Endothelial cell of umbilical vein (primary cell): Measurements from ENCODE around the gene DOCK1. TPM values are rescaled to one million over a fixed set of nuclear protein-coding genes. Genes with fewer than 3 reads are reported as not detected.
A peak's percentile ranks its signal among the peaks of the same experiment; 100 is the strongest.

Source experiments
- BruUV-seq: library from RNA; stranded (reverse); fragments of 400-500 nt; replicated peaks from 2 replicates; lab custom pipeline; 2021; lab: Mats Ljungman, UMichigan
- CTCF ChIA-PET: fragments of 300-600, 350-600 bp; sonication (Branson Sonifier 250); formaldehyde crosslinking; loops from one replicate; lab custom pipeline; 2021; ENCODE audit warnings: antibody characterized with exemption, inconsistent platforms; lab: Charles Lee
- POLR2A ChIA-PET: fragments of 300-600, 350-600 bp; sonication (Branson Sonifier 250); formaldehyde crosslinking; loops from one replicate; lab custom pipeline; 2021; ENCODE audit warnings: antibody characterized with exemption, inconsistent platforms; lab: Charles Lee
- DNase-seq: peaks from one replicate; pipeline ENCODE4 v3.0.0-alpha.2; 2011; ENCODE audit warnings: low read depth, low spot score
- FAIRE-seq: peaks from 2 replicates; lab custom pipeline; 2011; peaks lifted over from hg19 to GRCh38; lab: Jason Lieb, UNC
- H2AFZ ChIP-seq: 2 replicates; pipeline ENCODE4 v1.6.0; 2012; ENCODE audit warnings: low read depth, low read length, control low read depth, inconsistent platforms
- H3K27ac ChIP-seq: 2 replicates; pipeline ENCODE4 v1.5.1; 2011; ENCODE audit warnings: low read depth, mild to moderate bottlenecking, control low read depth, low read length, moderate library complexity; ENCODE audit not compliant: insufficient read depth
- H3K27me3 ChIP-seq, 2 experiments: 2 replicates each; pipeline versions ENCODE4 v1.6.0 to v1.6.1; 2011; ENCODE audit warnings: low read length in 2 of 2, mixed read lengths in 1 of 2; ENCODE audit not compliant: control insufficient read depth in 2 of 2, insufficient read depth in 2 of 2
- H3K36me3 ChIP-seq, 2 experiments: 2 replicates in 1 of 2; 3 replicates in 1 of 2; pipeline ENCODE4 v1.5.1; 2011; ENCODE audit warnings: low read length in 2 of 2, mild to moderate bottlenecking in 1 of 2, moderate library complexity in 1 of 2; ENCODE audit not compliant: control insufficient read depth in 2 of 2, insufficient read depth in 2 of 2; ENCODE audit errors: extremely low read depth in 1 of 2
- H3K4me1 ChIP-seq: 3 replicates; pipeline ENCODE4 v1.5.1; 2011; ENCODE audit warnings: mild to moderate bottlenecking, low read length; ENCODE audit not compliant: control insufficient read depth, insufficient read depth; ENCODE audit errors: extremely low read depth
- H3K4me2 ChIP-seq: 2 replicates; pipeline ENCODE4 v1.6.1; 2011; ENCODE audit warnings: low read length, control low read depth, mixed read lengths; ENCODE audit not compliant: insufficient read depth
- H3K4me3 ChIP-seq, 3 experiments: fragments of 200-600 bp in 1 of 3; sonication (generic), shearing (Covaris generic) in 1 of 3; replicated peaks in 1 of 3; 2 replicates each; pipeline ENCODE4 v1.5.1; 2011 to 2016; ENCODE audit warnings: control low read depth in 3 of 3, low read length in 3 of 3, mild to moderate bottlenecking in 2 of 3, inconsistent platforms in 1 of 3, low read depth in 1 of 3, moderate library complexity in 1 of 3; ENCODE audit not compliant: insufficient read depth in 1 of 3
- H3K79me2 ChIP-seq: 2 replicates; pipeline ENCODE4 v1.6.0; 2012; ENCODE audit warnings: low read length, inconsistent platforms; ENCODE audit not compliant: control insufficient read depth, insufficient read depth
- H3K9ac ChIP-seq: replicated peaks from 2 replicates; pipeline ENCODE3; 2011; ENCODE audit warnings: low read length, control low read depth; ENCODE audit not compliant: insufficient read depth; ENCODE audit errors: extremely low read depth
- H3K9me1 ChIP-seq: replicated peaks from 3 replicates; pipeline ENCODE4 v1.6.0; 2011; ENCODE audit warnings: mild to moderate bottlenecking, low read length; ENCODE audit not compliant: control insufficient read depth, insufficient read depth; ENCODE audit errors: extremely low read depth
- H3K9me3 ChIP-seq: replicated peaks from 2 replicates; pipeline ENCODE4 v1.5.1; 2012; ENCODE audit warnings: low read length, inconsistent platforms; ENCODE audit not compliant: control insufficient read depth, insufficient read depth
- H4K20me1 ChIP-seq: replicated peaks from 2 replicates; pipeline ENCODE3; 2011; ENCODE audit warnings: mild to moderate bottlenecking, low read length; ENCODE audit not compliant: control insufficient read depth, insufficient read depth; ENCODE audit errors: extremely low read depth
- EZH2 ChIP-seq: IDR thresholded peaks from 2 replicates; pipeline ENCODE4 v1.6.1; 2012; ENCODE audit warnings: borderline replicate concordance, low read depth, mild to moderate bottlenecking, moderate library complexity, low read length, inconsistent platforms; ENCODE audit not compliant: severe bottlenecking
- FOS ChIP-seq: IDR thresholded peaks from 2 replicates; pipeline ENCODE4 v1.6.1; 2011; ENCODE audit warnings: mild to moderate bottlenecking, low read length, moderate library complexity, borderline replicate concordance; ENCODE audit not compliant: insufficient read depth
- GATA2 ChIP-seq: IDR thresholded peaks from 2 replicates; pipeline ENCODE4 v1.7.0; 2011; ENCODE audit warnings: low read depth, mild to moderate bottlenecking, moderate library complexity, mixed read lengths, low read length; ENCODE audit not compliant: insufficient read length, insufficient read depth
- JUN ChIP-seq: IDR thresholded peaks from 2 replicates; pipeline ENCODE4 v1.6.1; 2011; ENCODE audit warnings: borderline replicate concordance, low read depth; ENCODE audit not compliant: insufficient read length, insufficient read depth
- MYC ChIP-seq: IDR thresholded peaks from one replicate; pipeline ENCODE4 v1.6.1; 2011; ENCODE audit warnings: mild to moderate bottlenecking, low read depth, low read length
- POLR2A ChIP-seq: IDR thresholded peaks from 2 replicates; pipeline ENCODE4 v1.6.1; 2012; ENCODE audit warnings: low read depth, mild to moderate bottlenecking, control low read depth, low read length
- POLR2AphosphoS5 ChIP-seq: IDR thresholded peaks from 2 replicates; pipeline ENCODE4 v1.6.1; 2012; ENCODE audit warnings: low read depth, mild to moderate bottlenecking, control low read depth, low read length, moderate library complexity; ENCODE audit not compliant: insufficient read depth
- dilution Hi-C: fragments of 300-500 bp; cut with MboI; formaldehyde crosslinking; loops from one replicate; pipeline ENCODE4 v1.15.0; 2019; ENCODE audit warnings: low sequenced_read_pairs; ENCODE audit not compliant: extremely low pct_ligation_motif_present
- intact Hi-C: fragments of 100-400 bp; cut with micrococcal nuclease; formaldehyde crosslinking; loops from one replicate; pipeline ENCODE4 v1.10.0; 2022
- polyA plus RNA-seq, 4 experiments: library from polyadenylated mRNA; depleted of rRNA in 3 of 4; stranded (reverse) in 3 of 4; unstranded in 1 of 4; fragments of >200 nt; gene quantifications; 2 replicates each; pipeline versions ENCODE4 v1.2.1 to v1.2.3, GENCODE V29; 2011 to 2012; ENCODE audit warnings: missing spikeins in 1 of 4
- total RNA-seq: library from RNA; stranded (reverse); gene quantifications from 2 replicates; pipeline ENCODE4 v1.2.3, GENCODE V29; 2021
- TF ChIP-seq, protein P1 (sequence below): IDR thresholded peaks from 2 replicates; pipeline ENCODE4 v1.6.1; 2011; ENCODE audit not compliant: insufficient read depth, insufficient read length

The DOCK1 gene
- total and polyA plus RNA-seq, 2 donors (not counting 3 experiments of a cell fraction or from before 2014, with no cell fraction given): 22.5 to 83.1 TPM

DNA sequence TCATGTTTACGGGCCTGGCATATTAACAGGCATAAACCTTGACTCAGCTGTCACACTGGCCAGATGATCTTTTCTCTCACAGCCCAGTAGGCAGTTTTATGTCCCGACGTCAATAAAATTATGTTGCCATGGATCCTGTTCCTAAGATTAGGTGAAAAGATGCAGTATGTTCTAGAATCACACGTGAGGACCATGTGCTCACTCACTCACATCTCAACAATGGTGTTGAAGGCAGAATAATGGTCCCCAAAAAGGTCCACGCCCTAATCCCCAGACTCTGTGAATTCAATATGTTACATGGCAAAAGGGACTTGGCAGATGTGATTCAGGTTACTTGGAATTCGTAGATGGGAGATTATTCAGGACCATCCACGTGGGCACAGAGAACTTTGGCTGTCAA, 3.5 kb downstream of the DOCK1 start:
- Histone ChIP-seq H3K36me3 (no peaks in the 10 kb centered on the region), H3K9ac (no peak overlapping the region), H3K9me1 (no peaks in the 10 kb centered on the region), H3K27ac (no peak overlapping the region), H3K4me1 (peaks cover 8% of the 10 kb centered on the region), H3K9me3 (no peaks in the 10 kb centered on the region), H3K4me2 (no peak overlapping the region), H3K79me2 (peaks cover 76% of the 10 kb centered on the region), H3K4me3 (no peak overlapping the region), H2AFZ (no peak overlapping the region), H3K27me3 (no peaks in the 10 kb centered on the region), H4K20me1 (peaks cover 3% of the 10 kb centered on the region)
- TSS peak; percentile 1 for BruUV-seq
- ChIA-PET CTCF (interaction anchor here (1.5 kb wide), 1 partner anchor 974 kb away, joined by 3 read pairs; no protein-coding TSS in a partner anchor), POLR2A (no interaction called here)
- TF ChIP-seq MYC (no peak), EZH2 (no peak), POLR2AphosphoS5 (no peak), GATA2 (no peak), FOS (no peak), POLR2A (no peak)
- TF ChIP-seq, protein P1, sequence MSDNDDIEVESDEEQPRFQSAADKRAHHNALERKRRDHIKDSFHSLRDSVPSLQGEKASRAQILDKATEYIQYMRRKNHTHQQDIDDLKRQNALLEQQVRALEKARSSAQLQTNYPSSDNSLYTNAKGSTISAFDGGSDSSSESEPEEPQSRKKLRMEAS: no peak
- no peak for FAIRE-seq
- dilution Hi-C loops (no loop called here), intact Hi-C loops (loop anchor here (10.0 kb wide), 3 partner anchors 176 to 844 kb away; no protein-coding TSS in a partner anchor)
- DNase-seq: no peak

DNA sequence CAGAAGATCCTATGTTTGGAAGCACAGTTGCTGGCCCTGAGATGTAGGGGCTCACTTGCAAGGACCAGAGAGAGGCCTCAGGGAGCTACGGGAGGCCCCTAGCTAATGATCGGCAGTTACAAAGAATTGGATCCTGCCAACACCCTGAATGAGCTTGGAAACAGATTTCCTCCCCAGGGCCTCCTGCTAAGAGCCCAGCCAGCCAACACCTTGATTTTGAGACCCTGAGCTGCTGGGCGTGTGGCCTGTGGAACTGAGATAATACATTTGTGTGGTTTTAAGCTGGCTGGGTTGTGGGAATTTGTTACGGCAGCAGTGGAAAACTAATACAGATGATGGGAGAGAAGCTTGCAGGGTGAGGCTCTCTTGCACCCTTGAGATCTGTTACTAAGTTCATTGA, 3.9 kb downstream of the DOCK1 start:
- Histone ChIP-seq H3K9me3 (no peaks in the 10 kb centered on the region), H4K20me1 (peaks cover 6% of the 10 kb centered on the region), H3K9me1 (no peaks in the 10 kb centered on the region), H3K27me3 (no peaks in the 10 kb centered on the region), H3K27ac (no peak overlapping the region), H3K4me1 (peaks cover 7% of the 10 kb centered on the region), H3K79me2 (peaks cover 81% of the 10 kb centered on the region), H3K36me3 (no peaks in the 10 kb centered on the region), H3K4me3 (no peak overlapping the region), H3K4me2 (no peak overlapping the region), H3K9ac (no peak overlapping the region), H2AFZ (no peak overlapping the region)
- no peak for FAIRE-seq
- TF ChIP-seq POLR2AphosphoS5: no peak
- no peak for TF ChIP-seq JUN
- intact Hi-C loops: loop anchor here (10.0 kb wide), 3 partner anchors 176 to 844 kb away; no protein-coding TSS in a partner anchor
- dilution Hi-C loops: no loop called here
- ChIA-PET POLR2A (no interaction called here), CTCF (interaction anchor here (1.5 kb wide), 1 partner anchor 975 kb away, joined by 3 read pairs; no protein-coding TSS in a partner anchor)
- no TSS peak for BruUV-seq
- no peak for DNase-seq
